ENCODE measurements around the gene TNFAIP3.

TNFAIP3 gene

GRCh38 chr6:137869549-137870307 is 2.7 kb downstream of the TNFAIP3 start:
- DNase-seq (ENCODE audit: low read depth) = no peak

DNA sequence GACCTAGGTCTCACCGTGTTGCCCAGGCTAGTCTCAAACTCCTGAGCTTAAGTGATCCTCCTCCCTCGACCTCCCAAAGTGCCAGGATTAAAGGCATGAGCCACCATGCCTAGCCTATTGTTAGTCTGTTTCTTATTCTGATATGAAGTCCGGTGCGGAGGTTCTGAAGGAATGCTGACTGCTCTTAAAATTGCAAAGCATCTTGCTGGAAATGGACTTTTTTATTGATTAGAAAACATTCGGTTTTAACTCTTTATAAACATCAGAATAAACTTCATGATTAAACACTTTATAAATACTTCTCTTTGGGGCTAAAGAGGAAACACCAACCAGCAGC is 3.2 kb downstream of the TNFAIP3 start:
- no peak for TF ChIP-seq CTCF (conservative IDR thresholded peaks at IDR 0.05; ENCODE audit: low read depth, low read length)
- DNase-seq (ENCODE audit: low read depth) = no peak
- H3K4me3 ChIP-seq (ENCODE audit: low read length) = no peak overlapping the region

More at GRCh38 chr6:137869549-137870307, 2.7 kb downstream of the TNFAIP3 start:
- no peak for TF ChIP-seq CTCF (conservative IDR thresholded peaks at IDR 0.05; ENCODE audit: low read depth, low read length)
- no peak overlapping the region for H3K4me3 ChIP-seq (ENCODE audit: low read length)

DNA sequence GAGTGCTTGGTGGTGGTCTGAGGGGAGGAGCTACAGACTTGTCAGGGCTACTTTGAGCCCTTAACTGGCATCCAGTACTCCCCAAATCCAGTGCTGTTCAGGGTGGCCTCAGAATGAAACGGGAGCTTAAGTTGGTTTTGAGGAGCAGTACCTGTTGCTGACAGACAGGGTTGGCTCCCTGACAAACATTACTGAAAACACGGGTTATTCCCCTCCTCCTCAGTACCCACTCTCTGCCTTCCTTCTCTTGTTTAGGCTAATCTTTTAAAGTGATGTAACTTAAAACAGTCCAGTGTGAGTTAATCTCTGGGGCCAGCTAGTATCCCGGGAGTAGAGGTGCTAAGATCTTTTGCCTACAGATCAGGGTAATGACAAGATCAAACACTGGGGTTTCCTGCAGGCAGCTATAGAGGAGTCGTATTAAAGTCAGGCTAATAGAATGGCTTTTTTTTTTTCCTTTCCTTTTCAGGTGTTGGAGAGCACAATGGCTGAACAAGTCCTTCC is 3.7 kb downstream of the TNFAIP3 start:
- no peak for DNase-seq (ENCODE audit: low read depth)
- H3K4me3 ChIP-seq (ENCODE audit: low read length) = no peak overlapping the region
- no peak for TF ChIP-seq CTCF (conservative IDR thresholded peaks at IDR 0.05; ENCODE audit: low read depth, low read length)

DNA sequence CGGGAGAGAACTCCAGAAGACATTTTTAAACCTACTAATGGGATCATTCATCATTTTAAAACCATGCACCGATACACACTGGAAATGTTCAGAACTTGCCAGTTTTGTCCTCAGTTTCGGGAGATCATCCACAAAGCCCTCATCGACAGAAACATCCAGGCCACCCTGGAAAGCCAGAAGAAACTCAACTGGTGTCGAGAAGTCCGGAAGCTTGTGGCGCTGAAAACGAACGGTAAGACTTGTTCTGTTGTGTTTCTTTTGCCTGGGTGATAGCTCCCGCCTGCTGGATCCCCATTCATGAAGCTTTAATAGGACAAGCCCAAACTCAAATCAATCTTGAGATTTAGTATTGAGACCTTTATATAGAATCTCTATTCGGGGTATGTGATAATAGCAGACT is 4.2 kb downstream of the TNFAIP3 start:
- no peak for TF ChIP-seq CTCF (conservative IDR thresholded peaks at IDR 0.05; ENCODE audit: low read depth, low read length)

GRCh38 chr6:137871831-137872454 is 4.9 kb downstream of the TNFAIP3 start:
- DNase-seq (ENCODE audit: low read depth) = no peak
- TF ChIP-seq CTCF (conservative IDR thresholded peaks at IDR 0.05; ENCODE audit: low read depth, low read length) = no peak
- no peak overlapping the region for H3K4me3 ChIP-seq (ENCODE audit: low read length)

More for the DNA sequence above, 4.2 kb downstream of the TNFAIP3 start:
- DNase-seq (ENCODE audit: low read depth) = no peak
- H3K4me3 ChIP-seq (ENCODE audit: low read length) = no peak overlapping the region

GRCh38 chr6:137872581-137873115 is 5.6 kb downstream of the TNFAIP3 start:
- DNase-seq (ENCODE audit: low read depth) = no peak
- H3K4me3 ChIP-seq (ENCODE audit: low read length) = no peak overlapping the region
- no peak for TF ChIP-seq CTCF (conservative IDR thresholded peaks at IDR 0.05; ENCODE audit: low read depth, low read length)
